ENCODE results near the gene HGF. TPM values are rescaled to one million over a fixed set of nuclear protein-coding genes. Genes with fewer than 3 reads are reported as not detected.

The HGF gene
- total and polyA plus RNA-seq, 2 of the 13 experiments (the other 11 are each of a cell fraction or from before 2014, with no cell fraction given), result not detected

DNA sequence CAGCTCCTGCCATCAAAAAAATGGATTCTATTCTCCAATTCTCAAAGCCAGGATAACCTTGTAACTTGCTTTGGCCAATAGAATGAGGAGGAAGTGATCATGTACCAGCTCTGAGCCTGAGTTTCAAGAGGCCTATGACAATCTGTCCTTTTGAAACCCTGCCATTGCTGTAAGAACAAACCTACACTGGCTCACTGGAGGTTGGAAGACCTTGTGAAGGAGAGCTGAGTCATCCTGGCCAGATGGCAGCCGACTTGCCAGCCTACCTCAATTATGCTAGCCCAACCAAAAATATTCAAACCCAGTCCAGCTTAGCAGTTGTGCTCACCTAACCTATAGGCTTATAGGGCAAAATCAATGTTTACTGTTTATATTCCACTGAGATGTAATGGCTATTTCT lies 93.0 kb downstream of the HGF start (continued):
- TF ChIP-seq, protein P1, sequence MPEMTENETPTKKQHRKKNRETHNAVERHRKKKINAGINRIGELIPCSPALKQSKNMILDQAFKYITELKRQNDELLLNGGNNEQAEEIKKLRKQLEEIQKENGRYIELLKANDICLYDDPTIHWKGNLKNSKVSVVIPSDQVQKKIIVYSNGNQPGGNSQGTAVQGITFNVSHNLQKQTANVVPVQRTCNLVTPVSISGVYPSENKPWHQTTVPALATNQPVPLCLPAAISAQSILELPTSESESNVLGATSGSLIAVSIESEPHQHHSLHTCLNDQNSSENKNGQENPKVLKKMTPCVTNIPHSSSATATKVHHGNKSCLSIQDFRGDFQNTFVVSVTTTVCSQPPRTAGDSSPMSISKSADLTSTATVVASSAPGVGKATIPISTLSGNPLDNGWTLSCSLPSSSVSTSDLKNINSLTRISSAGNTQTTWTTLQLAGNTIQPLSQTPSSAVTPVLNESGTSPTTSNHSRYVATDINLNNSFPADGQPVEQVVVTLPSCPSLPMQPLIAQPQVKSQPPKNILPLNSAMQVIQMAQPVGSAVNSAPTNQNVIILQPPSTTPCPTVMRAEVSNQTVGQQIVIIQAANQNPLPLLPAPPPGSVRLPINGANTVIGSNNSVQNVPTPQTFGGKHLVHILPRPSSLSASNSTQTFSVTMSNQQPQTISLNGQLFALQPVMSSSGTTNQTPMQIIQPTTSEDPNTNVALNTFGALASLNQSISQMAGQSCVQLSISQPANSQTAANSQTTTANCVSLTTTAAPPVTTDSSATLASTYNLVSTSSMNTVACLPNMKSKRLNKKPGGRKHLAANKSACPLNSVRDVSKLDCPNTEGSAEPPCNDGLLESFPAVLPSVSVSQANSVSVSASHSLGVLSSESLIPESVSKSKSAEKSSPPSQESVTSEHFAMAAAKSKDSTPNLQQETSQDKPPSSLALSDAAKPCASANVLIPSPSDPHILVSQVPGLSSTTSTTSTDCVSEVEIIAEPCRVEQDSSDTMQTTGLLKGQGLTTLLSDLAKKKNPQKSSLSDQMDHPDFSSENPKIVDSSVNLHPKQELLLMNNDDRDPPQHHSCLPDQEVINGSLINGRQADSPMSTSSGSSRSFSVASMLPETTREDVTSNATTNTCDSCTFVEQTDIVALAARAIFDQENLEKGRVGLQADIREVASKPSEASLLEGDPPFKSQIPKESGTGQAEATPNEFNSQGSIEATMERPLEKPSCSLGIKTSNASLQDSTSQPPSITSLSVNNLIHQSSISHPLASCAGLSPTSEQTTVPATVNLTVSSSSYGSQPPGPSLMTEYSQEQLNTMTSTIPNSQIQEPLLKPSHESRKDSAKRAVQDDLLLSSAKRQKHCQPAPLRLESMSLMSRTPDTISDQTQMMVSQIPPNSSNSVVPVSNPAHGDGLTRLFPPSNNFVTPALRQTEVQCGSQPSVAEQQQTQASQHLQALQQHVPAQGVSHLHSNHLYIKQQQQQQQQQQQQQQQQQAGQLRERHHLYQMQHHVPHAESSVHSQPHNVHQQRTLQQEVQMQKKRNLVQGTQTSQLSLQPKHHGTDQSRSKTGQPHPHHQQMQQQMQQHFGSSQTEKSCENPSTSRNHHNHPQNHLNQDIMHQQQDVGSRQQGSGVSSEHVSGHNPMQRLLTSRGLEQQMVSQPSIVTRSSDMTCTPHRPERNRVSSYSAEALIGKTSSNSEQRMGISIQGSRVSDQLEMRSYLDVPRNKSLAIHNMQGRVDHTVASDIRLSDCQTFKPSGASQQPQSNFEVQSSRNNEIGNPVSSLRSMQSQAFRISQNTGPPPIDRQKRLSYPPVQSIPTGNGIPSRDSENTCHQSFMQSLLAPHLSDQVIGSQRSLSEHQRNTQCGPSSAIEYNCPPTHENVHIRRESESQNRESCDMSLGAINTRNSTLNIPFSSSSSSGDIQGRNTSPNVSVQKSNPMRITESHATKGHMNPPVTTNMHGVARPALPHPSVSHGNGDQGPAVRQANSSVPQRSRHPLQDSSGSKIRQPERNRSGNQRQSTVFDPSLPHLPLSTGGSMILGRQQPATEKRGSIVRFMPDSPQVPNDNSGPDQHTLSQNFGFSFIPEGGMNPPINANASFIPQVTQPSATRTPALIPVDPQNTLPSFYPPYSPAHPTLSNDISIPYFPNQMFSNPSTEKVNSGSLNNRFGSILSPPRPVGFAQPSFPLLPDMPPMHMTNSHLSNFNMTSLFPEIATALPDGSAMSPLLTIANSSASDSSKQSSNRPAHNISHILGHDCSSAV (CRISPR knock-in tag; IDR thresholded peaks at IDR 0.05; ENCODE audit: borderline replicate concordance), result no peak
- TF ChIP-seq ARNT (IDR thresholded peaks at IDR 0.05) (no peak), ZNF317 (CRISPR knock-in tag; IDR thresholded peaks at IDR 0.05) (no peak), FIP1L1 (IDR thresholded peaks at IDR 0.05; ENCODE audit: borderline replicate concordance, insufficient read depth, low read depth, low read length) (no peak), ZFP37 (CRISPR knock-in tag; IDR thresholded peaks at IDR 0.05; ENCODE audit: borderline replicate concordance) (no peak)
- TF ChIP-seq, protein P2, sequence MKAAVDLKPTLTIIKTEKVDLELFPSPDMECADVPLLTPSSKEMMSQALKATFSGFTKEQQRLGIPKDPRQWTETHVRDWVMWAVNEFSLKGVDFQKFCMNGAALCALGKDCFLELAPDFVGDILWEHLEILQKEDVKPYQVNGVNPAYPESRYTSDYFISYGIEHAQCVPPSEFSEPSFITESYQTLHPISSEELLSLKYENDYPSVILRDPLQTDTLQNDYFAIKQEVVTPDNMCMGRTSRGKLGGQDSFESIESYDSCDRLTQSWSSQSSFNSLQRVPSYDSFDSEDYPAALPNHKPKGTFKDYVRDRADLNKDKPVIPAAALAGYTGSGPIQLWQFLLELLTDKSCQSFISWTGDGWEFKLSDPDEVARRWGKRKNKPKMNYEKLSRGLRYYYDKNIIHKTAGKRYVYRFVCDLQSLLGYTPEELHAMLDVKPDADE (CRISPR knock-in tag; IDR thresholded peaks at IDR 0.05), result no peak

Measured in HepG2 (cell line).